SK-N-SH (cell line): ENCODE measurements around the gene GALT. TPM values are rescaled to one million over a fixed set of nuclear protein-coding genes. Genes with fewer than 3 reads are reported as not detected.

Experiments
- CTCF ChIA-PET: fragments of 300-600, 350-600 bp; formaldehyde crosslinking; extraction: SDS; loops from one replicate; lab custom pipeline; 2021; lab: Yijun Ruan, JAX
- POLR2A ChIA-PET: fragments of 350-600 bp; sonication (Branson Sonifier 250); formaldehyde crosslinking; extraction: SDS; loops from one replicate; lab custom pipeline; 2020; ENCODE audit warnings: antibody characterized with exemption, inconsistent platforms; lab: Yijun Ruan, JAX
- DNase-seq: peaks from one replicate; pipeline ENCODE4 v3.0.0; 2012
- H2AFZ ChIP-seq: fragments of 200-600 bp; sonication (generic); 2 replicates; pipeline ENCODE4 v1.8.1; 2016; ENCODE audit warnings: antibody characterized with exemption, mild to moderate bottlenecking, low read depth
- H3F3A ChIP-seq: fragments of 200-600 bp; sonication (generic); replicated peaks from 2 replicates; pipeline ENCODE3; 2016; ENCODE audit warnings: antibody characterized with exemption, mild to moderate bottlenecking; ENCODE audit not compliant: insufficient read depth
- H3K27ac ChIP-seq, 2 experiments: fragments of 200-500 bp in 1 of 2; fragments of 200-600 bp in 1 of 2; sonication (Bioruptor generic) in 1 of 2; sonication (generic), shearing (Covaris generic) in 1 of 2; 2 replicates each; pipeline versions ENCODE4 v1.5.1 to v1.6.1; 2014 to 2016; ENCODE audit warnings: low read depth in 2 of 2, inconsistent platforms in 1 of 2, low read length in 1 of 2, mild to moderate bottlenecking in 1 of 2, mixed read lengths in 1 of 2
- H3K27me3 ChIP-seq: fragments of 200-600 bp; sonication (generic), shearing (Covaris generic); 2 replicates; pipeline ENCODE4 v1.6.1; 2016; ENCODE audit warnings: mixed run types; ENCODE audit not compliant: insufficient read depth
- H3K36me3 ChIP-seq, 2 experiments: fragments of 200-500 bp in 1 of 2; fragments of 200-600 bp in 1 of 2; sonication (Bioruptor generic) in 1 of 2; sonication (generic) in 1 of 2; replicated peaks in 1 of 2; 2 replicates each; pipeline versions ENCODE3 to v1.5.1; 2014 to 2016; ENCODE audit warnings: low read length in 1 of 2, mild to moderate bottlenecking in 1 of 2; ENCODE audit not compliant: insufficient read depth in 2 of 2, control insufficient read depth in 1 of 2
- H3K4me1 ChIP-seq, 2 experiments: fragments of 200-500 bp in 1 of 2; fragments of 200-600 bp in 1 of 2; sonication (Bioruptor generic) in 1 of 2; sonication (generic), shearing (Covaris generic) in 1 of 2; 2 replicates each; pipeline versions ENCODE4 v1.5.1 to v1.6.1; 2014 to 2016; ENCODE audit warnings: low read depth in 1 of 2, low read length in 1 of 2, mixed run types in 1 of 2; ENCODE audit not compliant: insufficient read depth in 2 of 2, control insufficient read depth in 1 of 2
- H3K4me2 ChIP-seq: fragments of 200-600 bp; sonication (generic), shearing (Covaris generic); 2 replicates; pipeline ENCODE4 v1.6.1; 2017; ENCODE audit warnings: mixed run types
- H3K4me3 ChIP-seq, 2 experiments: fragments of 200-500 bp in 1 of 2; fragments of 200-600 bp in 1 of 2; sonication (Bioruptor generic) in 1 of 2; sonication (generic), shearing (Covaris generic) in 1 of 2; 2 replicates each; pipeline versions ENCODE4 v1.5.1 to v1.8.1; 2014 to 2016; ENCODE audit warnings: low read depth in 2 of 2, inconsistent platforms in 1 of 2, low read length in 1 of 2, mild to moderate bottlenecking in 1 of 2, mixed read lengths in 1 of 2, moderate library complexity in 1 of 2
- H3K79me2 ChIP-seq: fragments of 200-600 bp; sonication (generic); 2 replicates; pipeline ENCODE4 v1.8.1; 2017; ENCODE audit warnings: mild to moderate bottlenecking; ENCODE audit not compliant: insufficient read depth
- H3K9ac ChIP-seq: fragments of 200-600 bp; sonication (generic); 2 replicates; pipeline ENCODE4 v1.6.1; 2017; ENCODE audit warnings: mixed run types
- H3K9me2 ChIP-seq: fragments of 200-600 bp; sonication (generic); 2 replicates; pipeline ENCODE4 v1.6.1; 2017; ENCODE audit warnings: mixed run types
- H3K9me3 ChIP-seq: fragments of 200-600 bp; sonication (generic); 2 replicates; pipeline ENCODE4 v1.6.1; 2017; ENCODE audit warnings: mixed run types, mild to moderate bottlenecking, moderate library complexity
- H4K20me1 ChIP-seq: fragments of 200-600 bp; sonication (generic); 2 replicates; pipeline ENCODE4 v1.6.1; 2017; ENCODE audit warnings: mild to moderate bottlenecking, mixed run types; ENCODE audit not compliant: insufficient read depth
- CHD2 ChIP-seq: fragments of 150-350 bp; IDR thresholded peaks from 2 replicates; pipeline ENCODE4 v1.6.1; 2018; ENCODE audit warnings: low read length; ENCODE audit not compliant: partially characterized antibody
- CTCF ChIP-seq: fragments of 200-600 bp; sonication (generic); IDR thresholded peaks from 2 replicates; pipeline ENCODE4 v1.6.1; 2017; ENCODE audit warnings: antibody characterized with exemption, mild to moderate bottlenecking, moderate library complexity
- ELF1 ChIP-seq: IDR thresholded peaks from 2 replicates; pipeline ENCODE4 v1.4.0; 2012
- GABPA ChIP-seq: IDR thresholded peaks from 2 replicates; pipeline ENCODE4 v1.4.0; 2012; ENCODE audit warnings: low read depth, mild to moderate bottlenecking
- GATA2 ChIP-seq: sonication (generic); formaldehyde crosslinking; IDR thresholded peaks from 2 replicates; pipeline ENCODE4 v1.5.0; 2020; ENCODE audit warnings: mild to moderate bottlenecking, missing genetic modification reagents
- MXI1 ChIP-seq: IDR thresholded peaks from 2 replicates; pipeline ENCODE4 v1.6.1; 2012; ENCODE audit warnings: mild to moderate bottlenecking, low read depth, low read length, improper control_type of control experiment
- PBX3 ChIP-seq: IDR thresholded peaks from 2 replicates; pipeline ENCODE4; 2012
- POLR2AphosphoS5 ChIP-seq: IDR thresholded peaks from 2 replicates; pipeline ENCODE4 v1.6.1; 2012; ENCODE audit warnings: low read depth, low read length
- SIN3A ChIP-seq: IDR thresholded peaks from 2 replicates; pipeline ENCODE4 v1.6.1; 2012; ENCODE audit warnings: low read depth, mild to moderate bottlenecking, low read length, moderate library complexity, borderline replicate concordance
- TAF1 ChIP-seq: IDR thresholded peaks from 2 replicates; pipeline ENCODE4 v1.6.1; 2012; ENCODE audit warnings: low read depth, mild to moderate bottlenecking, low read length, moderate library complexity, borderline replicate concordance
- TCF12 ChIP-seq: IDR thresholded peaks from 2 replicates; pipeline ENCODE4 v1.4.0; 2012
- YY1 ChIP-seq: IDR thresholded peaks from 2 replicates; pipeline ENCODE4 v1.4.0; 2012; ENCODE audit warnings: low read depth, mild to moderate bottlenecking
- WGBS: methylation state at CpG from one replicate; pipeline ENCODE4 v1.1.6; 2017; ENCODE audit warnings: low lambda C conversion rate; 5-methylcytosine and 5-hydroxymethylcytosine counted together
- polyA plus RNA-seq, 3 experiments: library from polyadenylated mRNA; depleted of rRNA; stranded (reverse); fragments of >200 nt; gene quantifications; 2 replicates each; pipeline ENCODE4 v1.2.3, GENCODE V29; 2012
- TF ChIP-seq, protein P1 (sequence below): IDR thresholded peaks from 2 replicates; pipeline ENCODE4 v1.4.0; 2012; ENCODE audit warnings: low read depth
- TF ChIP-seq, protein P2 (sequence below): IDR thresholded peaks from 2 replicates; pipeline ENCODE4 v1.4.0; 2012; ENCODE audit warnings: low read depth, borderline replicate concordance
- TF ChIP-seq, protein P3 (sequence below): IDR thresholded peaks from 2 replicates; pipeline ENCODE4 v1.6.1; 2012; ENCODE audit warnings: mild to moderate bottlenecking, low read depth, low read length, moderate library complexity

The GALT gene
- polyA plus RNA-seq, 1 of the 3 experiments (the other 2 are of a cell fraction) = 45.9 TPM

DNA sequence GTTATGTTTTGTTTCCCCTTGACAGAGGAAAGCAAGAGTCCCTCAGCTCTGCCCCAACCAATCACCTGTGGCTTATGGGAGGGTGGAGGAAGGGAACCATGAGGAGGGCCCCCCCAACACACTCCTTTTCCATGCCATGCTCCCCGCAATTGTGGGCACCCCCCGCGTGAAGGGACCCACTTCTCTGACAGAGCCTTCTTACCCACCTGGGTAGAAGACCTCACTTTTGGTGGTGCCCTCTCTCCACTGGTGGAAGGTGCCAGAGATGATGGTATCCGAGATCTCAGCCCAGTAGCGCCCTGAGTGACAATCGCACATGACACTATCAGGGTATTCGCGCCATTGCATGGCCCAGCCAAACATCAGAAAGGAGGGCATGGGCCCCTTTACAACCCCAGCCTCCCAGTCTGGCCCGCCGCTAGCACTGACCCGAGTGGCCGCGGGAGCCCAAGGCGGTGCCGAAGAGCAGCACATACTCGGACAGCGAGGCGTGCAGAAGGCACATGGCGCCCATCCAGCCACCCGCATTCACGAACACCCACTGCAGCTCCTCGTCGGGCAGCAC is 9.6 kb upstream of the GALT start:
- Histone ChIP-seq H3K4me1 (peaks cover 4 to 20% of the 10 kb centered on the region in 2 experiments; a peak in 1 of 4 replicates), H2AFZ (peak overlapping the region; percentile 69), H3K27ac (peak overlapping the region; percentile 32 to 72; a peak in 3 of 4 replicates), H3K9ac (peak overlapping the region; percentile 67), H4K20me1 (0 out of 2 replicates have a peak, but pooled peaks cover 3% of the 10 kb centered on the region), H3K4me2 (peak overlapping the region; percentile 98), H3K9me2 (no peaks in the 10 kb centered on the region), H3K36me3 (peaks cover 0 to 5% of the 10 kb centered on the region in 2 experiments), H3K79me2 (peaks cover 22% of the 10 kb centered on the region), H3K4me3 (peak overlapping the region; percentile 66 to 69), H3F3A (no peaks in the 10 kb centered on the region), H3K9me3 (no peaks in the 10 kb centered on the region), H3K27me3 (no peaks in the 10 kb centered on the region)
- ChIA-PET CTCF (interaction anchor here (0.6 to 12.3 kb wide), 11 partner anchors 12 to 233 kb away, joined by 3 to 256 read pairs (median 7); partner anchors contain the start of genes GALT, IL11RA and RPP25L), POLR2A (interaction anchor here (0.6 to 2.3 kb wide), 8 partner anchors 9 to 585 kb away, joined by 3 to 22 read pairs (median 10); partner anchors contain the start of genes DCTN3 and GALT)
- TF ChIP-seq, protein P1, sequence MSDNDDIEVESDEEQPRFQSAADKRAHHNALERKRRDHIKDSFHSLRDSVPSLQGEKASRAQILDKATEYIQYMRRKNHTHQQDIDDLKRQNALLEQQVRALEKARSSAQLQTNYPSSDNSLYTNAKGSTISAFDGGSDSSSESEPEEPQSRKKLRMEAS = peak; percentile 97
- TF ChIP-seq CTCF (no peak), MXI1 (peak; percentile 88)
- DNase-seq = no peak
- WGBS = 0% methylated on average over 11 of the region's 23 CpGs

- WGBS = 0% methylated on average over 4 of the region's 74 CpGs
- peak within 1 kb of the TSS; percentile 98 for H3K4me2 ChIP-seq
- TF ChIP-seq POLR2AphosphoS5 (peak; percentile 55), MXI1 (peak; percentile 37), SIN3A (no peak), CHD2 (peak; percentile 16), PBX3 (peak; percentile 12; the same call in 1 of the 2 replicates), TAF1 (peak; percentile 70), GABPA (peak; percentile 48; the same call in 1 of the 2 replicates), TCF12 (no peak), ELF1 (peak; percentile 76), YY1 (0 out of 2 replicates have a peak, but pooled peaks have one; percentile 20), GATA2 (CRISPR knock-in tag) (peak; percentile 21; the same call in 1 of the 2 replicates)
- TF ChIP-seq, protein P1 = peak; percentile 32; the same call in 1 of the 2 replicates
- TF ChIP-seq, protein P2, sequence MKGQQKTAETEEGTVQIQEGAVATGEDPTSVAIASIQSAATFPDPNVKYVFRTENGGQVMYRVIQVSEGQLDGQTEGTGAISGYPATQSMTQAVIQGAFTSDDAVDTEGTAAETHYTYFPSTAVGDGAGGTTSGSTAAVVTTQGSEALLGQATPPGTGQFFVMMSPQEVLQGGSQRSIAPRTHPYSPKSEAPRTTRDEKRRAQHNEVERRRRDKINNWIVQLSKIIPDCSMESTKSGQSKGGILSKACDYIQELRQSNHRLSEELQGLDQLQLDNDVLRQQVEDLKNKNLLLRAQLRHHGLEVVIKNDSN = 0 out of 2 replicates have a peak, but pooled peaks have one; percentile 56
- TF ChIP-seq, protein P3, sequence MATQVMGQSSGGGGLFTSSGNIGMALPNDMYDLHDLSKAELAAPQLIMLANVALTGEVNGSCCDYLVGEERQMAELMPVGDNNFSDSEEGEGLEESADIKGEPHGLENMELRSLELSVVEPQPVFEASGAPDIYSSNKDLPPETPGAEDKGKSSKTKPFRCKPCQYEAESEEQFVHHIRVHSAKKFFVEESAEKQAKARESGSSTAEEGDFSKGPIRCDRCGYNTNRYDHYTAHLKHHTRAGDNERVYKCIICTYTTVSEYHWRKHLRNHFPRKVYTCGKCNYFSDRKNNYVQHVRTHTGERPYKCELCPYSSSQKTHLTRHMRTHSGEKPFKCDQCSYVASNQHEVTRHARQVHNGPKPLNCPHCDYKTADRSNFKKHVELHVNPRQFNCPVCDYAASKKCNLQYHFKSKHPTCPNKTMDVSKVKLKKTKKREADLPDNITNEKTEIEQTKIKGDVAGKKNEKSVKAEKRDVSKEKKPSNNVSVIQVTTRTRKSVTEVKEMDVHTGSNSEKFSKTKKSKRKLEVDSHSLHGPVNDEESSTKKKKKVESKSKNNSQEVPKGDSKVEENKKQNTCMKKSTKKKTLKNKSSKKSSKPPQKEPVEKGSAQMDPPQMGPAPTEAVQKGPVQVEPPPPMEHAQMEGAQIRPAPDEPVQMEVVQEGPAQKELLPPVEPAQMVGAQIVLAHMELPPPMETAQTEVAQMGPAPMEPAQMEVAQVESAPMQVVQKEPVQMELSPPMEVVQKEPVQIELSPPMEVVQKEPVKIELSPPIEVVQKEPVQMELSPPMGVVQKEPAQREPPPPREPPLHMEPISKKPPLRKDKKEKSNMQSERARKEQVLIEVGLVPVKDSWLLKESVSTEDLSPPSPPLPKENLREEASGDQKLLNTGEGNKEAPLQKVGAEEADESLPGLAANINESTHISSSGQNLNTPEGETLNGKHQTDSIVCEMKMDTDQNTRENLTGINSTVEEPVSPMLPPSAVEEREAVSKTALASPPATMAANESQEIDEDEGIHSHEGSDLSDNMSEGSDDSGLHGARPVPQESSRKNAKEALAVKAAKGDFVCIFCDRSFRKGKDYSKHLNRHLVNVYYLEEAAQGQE = no peak
- peak; percentile 98 for DNase-seq
- peak within 1 kb of the TSS; percentile 67 for H3K9ac ChIP-seq
- ChIA-PET CTCF (interaction anchor here (0.6 to 12.3 kb wide), 11 partner anchors 12 to 262 kb away, joined by 3 to 256 read pairs (median 7); partner anchors contain the start of genes GALT, IL11RA and RPP25L), POLR2A (interaction anchor here (0.6 to 2.3 kb wide), 11 partner anchors 8 to 586 kb away, joined by 3 to 22 read pairs (median 7); partner anchors contain the start of genes ARID3C, DCTN3, GALT and RPP25L)
- H3K9me2 ChIP-seq = no peaks in the 10 kb centered on the region
- H4K20me1 ChIP-seq = 0 out of 2 replicates have a peak, but pooled peaks cover 3% of the 10 kb centered on the region
- H2AFZ ChIP-seq = peak within 1 kb of the TSS; percentile 90
- H3K27ac ChIP-seq = peak within 1 kb of the TSS; percentile 32 to 72; a peak in 3 of 4 replicates
- peaks cover 0 to 5% of the 10 kb centered on the region in 2 experiments for H3K36me3 ChIP-seq
- peak within 1 kb of the TSS; percentile 66 to 69 for H3K4me3 ChIP-seq
- peaks cover 4 to 20% of the 10 kb centered on the region in 2 experiments; a peak in 1 of 4 replicates for H3K4me1 ChIP-seq
- no peaks in the 10 kb centered on the region for H3F3A ChIP-seq
- H3K79me2 ChIP-seq = peaks cover 22% of the 10 kb centered on the region
- H3K9me3 ChIP-seq = no peaks in the 10 kb centered on the region
- no peaks in the 10 kb centered on the region for H3K27me3 ChIP-seq
Observed at GRCh38 chr9:34637356-34638137, 8.9 kb upstream of the GALT start, which contains the start of gene SIGMAR1. TSS of gene SIGMAR1 (minus strand) at chr9:34637787. CDS start at chr9:34637697, 90 bp downstream.
